Lower lobe of right lung (tissue), 2 donors: ENCODE measurements around the gene DCK. TPM values are rescaled to one million over a fixed set of nuclear protein-coding genes. Genes with fewer than 3 reads are reported as not detected.
"Not testable (repeated sequence)": the region's sequence is repeated elsewhere in the genome, so short reads cannot be mapped to it uniquely, and the experiment has no call there.

ENCODE experiments used
- ATAC-seq, 2 donors: fragments of 200-7000 bp; cut with Tn5 transposase; one replicate each; pipeline ENCODE4 v1.9.1; 2020 to 2022; ENCODE audit warnings: mild to moderate bottlenecking in 2 of 2, moderate library complexity in 2 of 2
- DNase-seq: peaks from one replicate; pipeline ENCODE4 v3.0.0-alpha.2; 2020
- H3K27ac ChIP-seq: fragments of 200-600 bp; one replicate; pipeline ENCODE4 v1.8.0; 2022
- H3K27me3 ChIP-seq: fragments of 200-600 bp; one replicate; pipeline ENCODE4 v1.8.0; 2022; ENCODE audit warnings: low read depth
- H3K36me3 ChIP-seq: fragments of 200-600 bp; one replicate; pipeline ENCODE4 v1.8.0; 2022; ENCODE audit warnings: mild to moderate bottlenecking
- H3K4me1 ChIP-seq: fragments of 200-600 bp; one replicate; pipeline ENCODE4 v1.8.0; 2022
- H3K4me3 ChIP-seq: fragments of 200-600 bp; one replicate; pipeline ENCODE4 v1.8.0; 2022; ENCODE audit warnings: mild to moderate bottlenecking
- H3K9me3 ChIP-seq: fragments of 200-600 bp; one replicate; pipeline ENCODE4 v1.8.0; 2022
- CTCF ChIP-seq: fragments of 200-600 bp; IDR thresholded peaks from one replicate; pipeline ENCODE4 v1.8.0; 2022; ENCODE audit warnings: antibody characterized with exemption, mild to moderate bottlenecking
- intact Hi-C: fragments of 100-400 bp; cut with DNase I; formaldehyde crosslinking; loops from one replicate; pipeline ENCODE4 v1.11.0; 2022
- total RNA-seq: library from RNA; stranded (reverse); fragmentation: NEBNext Ultra II Directional; extraction: Animal tissue kit (Norgen Biotek cat#: 25700); gene quantifications from one replicate; pipeline ENCODE4 v1.2.1, GENCODE V29; 2021
- donor health status: DM: no; HTN: yes; CAD: no; lungs with severe emphysema.

DCK gene
- total RNA-seq, 1 donor from 2014 or later = 18.1 TPM

- H3K9me3 ChIP-seq = no peaks in the 10 kb centered on the region
- no peaks in the 10 kb centered on the region for H3K36me3 ChIP-seq
- DNase-seq (no peak), ATAC-seq (no peak)
- intact Hi-C loops = no loop called here
- no peak for TF ChIP-seq CTCF
- no peak overlapping the region for H3K4me3 ChIP-seq
- no peaks in the 10 kb centered on the region for H3K27me3 ChIP-seq
- H3K4me1 ChIP-seq = no peaks in the 10 kb centered on the region
- no peak overlapping the region for H3K27ac ChIP-seq
Measured at GRCh38 chr4:71050809-71051208, 57.4 kb downstream of the DCK start.

- no peaks in the 10 kb centered on the region for H3K27me3 ChIP-seq
- intact Hi-C loops = no loop called here
- H3K4me1 ChIP-seq = no peaks in the 10 kb centered on the region
- H3K9me3 ChIP-seq = no peaks in the 10 kb centered on the region
- DNase-seq (no peak), ATAC-seq (no peak)
- H3K36me3 ChIP-seq = no peaks in the 10 kb centered on the region
- no peak overlapping the region for H3K4me3 ChIP-seq
- H3K27ac ChIP-seq = no peak overlapping the region
- TF ChIP-seq CTCF = no peak
Measured at GRCh38 chr4:71052034-71052433, 58.6 kb downstream of the DCK start.

- H3K9me3 ChIP-seq = no peaks in the 10 kb centered on the region
- H3K4me3 ChIP-seq = no peak overlapping the region
- no peak for TF ChIP-seq CTCF
- H3K27me3 ChIP-seq = no peaks in the 10 kb centered on the region
- H3K27ac ChIP-seq = no peak overlapping the region
- DNase-seq (no peak), ATAC-seq (no peak)
- no peaks in the 10 kb centered on the region for H3K36me3 ChIP-seq
- intact Hi-C loops = no loop called here
- H3K4me1 ChIP-seq = no peaks in the 10 kb centered on the region
Measured at GRCh38 chr4:71052716-71053115, 59.3 kb downstream of the DCK start.

GRCh38 chr4:71053613-71054012, 60.2 kb downstream of the DCK start:
- H3K36me3 ChIP-seq, ATAC-seq, H3K9me3 ChIP-seq, H3K27ac ChIP-seq, intact Hi-C loops, DNase-seq, H3K4me1 ChIP-seq, H3K4me3 ChIP-seq, H3K27me3 ChIP-seq: not testable (repeated sequence)

GRCh38 chr4:71059573-71059972, 66.1 kb downstream of the DCK start:
- DNase-seq, intact Hi-C loops, ATAC-seq, H3K27ac ChIP-seq, H3K36me3 ChIP-seq, H3K4me1 ChIP-seq, H3K9me3 ChIP-seq, H3K4me3 ChIP-seq, H3K27me3 ChIP-seq: not testable (repeated sequence)

- DNase-seq = no peak
- Histone ChIP-seq H3K9me3 (no peaks in the 10 kb centered on the region), H3K27ac (no peak overlapping the region), H3K27me3 (no peaks in the 10 kb centered on the region), H3K4me3 (no peak overlapping the region), H3K36me3 (no peaks in the 10 kb centered on the region), H3K4me1 (no peaks in the 10 kb centered on the region)
- no peak for ATAC-seq
- TF ChIP-seq CTCF = no peak
- intact Hi-C loops = no loop called here
Measured at GRCh38 chr4:71062436-71062835, 69.0 kb downstream of the DCK start.

- no peak for ATAC-seq
- Histone ChIP-seq H3K27ac (no peak overlapping the region), H3K9me3 (no peaks in the 10 kb centered on the region), H3K4me1 (no peaks in the 10 kb centered on the region), H3K27me3 (no peaks in the 10 kb centered on the region), H3K4me3 (no peak overlapping the region), H3K36me3 (no peaks in the 10 kb centered on the region)
- no peak for DNase-seq
- intact Hi-C loops = no loop called here
- TF ChIP-seq CTCF = no peak
Measured at GRCh38 chr4:71063711-71064110, 70.3 kb downstream of the DCK start.
